ENCODE data around the gene HESX1. TPM values are rescaled to one million over a fixed set of nuclear protein-coding genes. Genes with fewer than 3 reads are reported as not detected.

The HESX1 gene
- total RNA-seq, 1 donor from 2014 or later: 1.2 TPM

GRCh38 chr3:57176045-57176444, 23.7 kb downstream of the HESX1 start:
- Mint-ChIP-seq H3K4me3 (ENCODE audit: unreplicated experiment) (no peak overlapping the region), H3K36me3 (ENCODE audit: low read depth) (no peaks in the 10 kb centered on the region), H3K27ac (ENCODE audit: unreplicated experiment) (no peak overlapping the region), H3K9me3 (ENCODE audit: low read depth) (no peaks in the 10 kb centered on the region), H3K27me3 (ENCODE audit: low read depth) (peaks cover 2% of the 10 kb centered on the region), H3K4me1 (ENCODE audit: low read depth) (peaks cover 15% of the 10 kb centered on the region)
- no peak for DNase-seq (ENCODE audit: low spot score)
- no peak for TF ChIP-seq CTCF (IDR thresholded peaks at IDR 0.05)

DNA sequence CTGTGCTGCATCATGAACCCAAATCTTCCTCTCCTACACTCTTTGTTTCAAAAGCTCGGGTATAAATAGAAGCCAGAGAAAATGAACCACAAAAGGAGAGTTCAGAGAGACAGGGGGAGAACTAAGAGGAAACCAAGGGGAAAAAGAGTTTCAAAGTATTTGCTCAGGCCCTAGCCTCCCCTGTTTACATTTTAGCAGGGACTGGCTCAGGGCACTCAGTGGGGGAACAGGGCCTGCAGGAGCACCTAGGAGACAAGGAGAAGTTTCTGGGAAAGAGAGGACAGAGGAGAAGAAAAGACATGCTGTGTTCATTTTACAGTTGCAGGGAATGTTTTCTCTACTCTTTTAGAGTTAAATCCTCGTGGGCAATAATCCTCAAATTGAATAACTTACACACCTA, 26.1 kb downstream of the HESX1 start:
- TF ChIP-seq CTCF (IDR thresholded peaks at IDR 0.05): no peak
- Mint-ChIP-seq H3K9me3 (ENCODE audit: low read depth) (no peaks in the 10 kb centered on the region), H3K4me3 (ENCODE audit: unreplicated experiment) (no peak overlapping the region), H3K27me3 (ENCODE audit: low read depth) (peaks cover 3% of the 10 kb centered on the region), H3K36me3 (ENCODE audit: low read depth) (no peaks in the 10 kb centered on the region), H3K27ac (ENCODE audit: unreplicated experiment) (no peak overlapping the region), H3K4me1 (ENCODE audit: low read depth) (peaks cover 22% of the 10 kb centered on the region)
- DNase-seq (ENCODE audit: low spot score): no peak

DNA sequence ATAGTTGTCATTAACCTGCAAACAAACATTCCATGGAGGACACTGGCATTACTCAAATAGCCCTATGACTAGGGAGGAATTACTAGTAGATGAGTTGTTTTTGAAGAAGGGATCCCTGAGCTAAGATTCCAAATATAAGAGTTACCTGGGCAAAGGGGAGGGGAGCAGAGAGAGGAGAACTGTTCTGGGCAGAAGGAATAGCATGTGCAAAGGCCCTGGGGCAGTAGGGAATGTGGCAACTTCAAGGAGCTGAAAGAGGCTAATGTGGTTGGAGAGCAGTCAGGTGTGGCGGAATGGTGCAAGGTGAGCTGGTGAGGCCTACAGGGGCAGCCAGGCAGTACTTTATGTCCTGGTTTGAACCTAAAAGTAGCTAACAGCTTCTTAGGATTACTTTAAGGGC, 28.8 kb downstream of the HESX1 start:
- no peak overlapping the region for H3K4me3 Mint-ChIP-seq (ENCODE audit: unreplicated experiment)
- H3K4me1 Mint-ChIP-seq (ENCODE audit: low read depth): peaks cover 22% of the 10 kb centered on the region
- H3K27me3 Mint-ChIP-seq (ENCODE audit: low read depth): peaks cover 11% of the 10 kb centered on the region
- H3K27ac Mint-ChIP-seq (ENCODE audit: unreplicated experiment): no peak overlapping the region
- no peaks in the 10 kb centered on the region for H3K9me3 Mint-ChIP-seq (ENCODE audit: low read depth)
- no peak for DNase-seq (ENCODE audit: low spot score)
- TF ChIP-seq CTCF (IDR thresholded peaks at IDR 0.05): no peak
- H3K36me3 Mint-ChIP-seq (ENCODE audit: low read depth): no peaks in the 10 kb centered on the region

- Mint-ChIP-seq H3K4me3 (ENCODE audit: unreplicated experiment) (peak overlapping the region; percentile 69), H3K36me3 (ENCODE audit: low read depth) (no peaks in the 10 kb centered on the region), H3K27me3 (ENCODE audit: low read depth) (peaks cover 12% of the 10 kb centered on the region), H3K9me3 (ENCODE audit: low read depth) (no peaks in the 10 kb centered on the region), H3K27ac (ENCODE audit: unreplicated experiment) (peak overlapping the region; percentile 59), H3K4me1 (ENCODE audit: low read depth) (peaks cover 18% of the 10 kb centered on the region)
- TF ChIP-seq CTCF (IDR thresholded peaks at IDR 0.05): peak; percentile 99
- DNase-seq (ENCODE audit: low spot score): no peak
These were observed 29.7 kb downstream of the HESX1 start for GRCh38 chr3:57169872-57170623.

DNA sequence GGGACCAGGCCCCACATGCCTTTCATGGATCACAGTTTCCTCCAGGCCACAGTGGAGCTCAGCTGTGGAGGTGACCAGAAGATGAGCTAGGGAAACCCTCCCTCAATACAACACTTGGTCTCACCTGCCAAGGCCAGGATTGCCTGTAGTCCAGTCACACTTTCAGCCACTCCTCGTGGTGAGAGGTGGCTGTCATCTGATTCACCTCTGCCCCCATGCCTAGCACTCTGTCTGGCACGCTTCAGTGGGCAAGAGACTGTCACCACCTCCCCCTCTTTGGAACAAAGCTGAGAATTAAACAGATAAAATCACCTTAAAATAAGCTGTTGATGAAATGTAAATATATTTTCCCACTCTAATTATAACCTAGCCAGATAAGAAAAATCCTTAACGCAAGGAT, 30.7 kb downstream of the HESX1 start:
- Mint-ChIP-seq H3K27ac (ENCODE audit: unreplicated experiment) (no peak overlapping the region), H3K27me3 (ENCODE audit: low read depth) (peaks cover 12% of the 10 kb centered on the region), H3K9me3 (ENCODE audit: low read depth) (no peaks in the 10 kb centered on the region), H3K4me3 (ENCODE audit: unreplicated experiment) (no peak overlapping the region), H3K4me1 (ENCODE audit: low read depth) (peaks cover 13% of the 10 kb centered on the region), H3K36me3 (ENCODE audit: low read depth) (no peaks in the 10 kb centered on the region)
- no peak for DNase-seq (ENCODE audit: low spot score)
- TF ChIP-seq CTCF (IDR thresholded peaks at IDR 0.05): no peak
